Fibroblast of lung (primary cell): ENCODE measurements around the gene IL32. TPM values are rescaled to one million over a fixed set of nuclear protein-coding genes. Genes with fewer than 3 reads are reported as not detected.

ENCODE experiments used
- DNase-seq, 2 donors: peaks; one replicate each; pipeline versions ENCODE4 v3.0.0 to v3.0.0-alpha.2; 2010; ENCODE audit warnings: low read depth in 2 of 2
- H2AFZ ChIP-seq: 2 replicates; pipeline ENCODE4 v1.5.1; 2012; ENCODE audit warnings: low read length, control low read depth, inconsistent platforms
- H3K27ac ChIP-seq: 2 replicates; pipeline ENCODE4 v1.5.1; 2011; ENCODE audit warnings: low read length, control low read depth; ENCODE audit not compliant: insufficient read depth
- H3K27me3 ChIP-seq: 2 replicates; pipeline ENCODE4 v1.5.1; 2011; ENCODE audit warnings: mild to moderate bottlenecking, low read length; ENCODE audit not compliant: control insufficient read depth, insufficient read depth
- H3K36me3 ChIP-seq: 2 replicates; pipeline ENCODE4 v1.5.1; 2011; ENCODE audit warnings: low read length; ENCODE audit not compliant: control insufficient read depth, insufficient read depth
- H3K4me1 ChIP-seq: 2 replicates; pipeline ENCODE4 v1.5.1; 2011; ENCODE audit warnings: low read length; ENCODE audit not compliant: control insufficient read depth, insufficient read depth; ENCODE audit errors: extremely low read depth
- H3K4me2 ChIP-seq: 2 replicates; pipeline ENCODE4 v1.5.1; 2011; ENCODE audit warnings: low read length, control low read depth; ENCODE audit not compliant: insufficient read depth; ENCODE audit errors: extremely low read depth
- H3K4me3 ChIP-seq, 4 experiments: fragments of 200-600 bp in 1 of 4; sonication (generic) in 1 of 4; replicated peaks in 1 of 4; 2 replicates each; pipeline ENCODE4 v1.5.1; 2011 to 2016; ENCODE audit warnings: low read length in 4 of 4, low read depth in 3 of 4, mild to moderate bottlenecking in 3 of 4, control low read depth in 2 of 4, inconsistent platforms in 1 of 4, mixed read lengths in 1 of 4; ENCODE audit not compliant: insufficient read depth in 1 of 4; ENCODE audit errors: control extremely low read depth in 1 of 4
- H3K79me2 ChIP-seq: 2 replicates; pipeline ENCODE4 v1.5.1; 2012; ENCODE audit warnings: mild to moderate bottlenecking, low read length, inconsistent platforms; ENCODE audit not compliant: control insufficient read depth, insufficient read depth
- H3K9ac ChIP-seq: 2 replicates; pipeline ENCODE4 v1.5.1; 2011; ENCODE audit warnings: mild to moderate bottlenecking, low read length, control low read depth; ENCODE audit not compliant: insufficient read depth
- H3K9me3 ChIP-seq: 2 replicates; pipeline ENCODE4 v1.5.1; 2012; ENCODE audit warnings: low read depth, low read length; ENCODE audit not compliant: control insufficient read depth, insufficient read depth
- H4K20me1 ChIP-seq: 2 replicates; pipeline ENCODE4 v1.5.1; 2011; ENCODE audit warnings: low read length; ENCODE audit not compliant: control insufficient read depth, insufficient read depth; ENCODE audit errors: extremely low read depth
- CTCF ChIP-seq, 2 donors: IDR thresholded peaks in 1 of 2; conservative IDR thresholded peaks in 1 of 2; 1 replicate in 1 of 2; 2 replicates in 1 of 2; pipeline ENCODE4 v1.5.1; 2011 to 2012; ENCODE audit warnings: low read length in 2 of 2, control low read depth in 1 of 2, inconsistent platforms in 1 of 2, low read depth in 1 of 2, mild to moderate bottlenecking in 1 of 2
- EZH2 ChIP-seq: IDR thresholded peaks from 2 replicates; pipeline ENCODE4 v1.5.1; 2012; ENCODE audit warnings: low read length, control low read depth, mild to moderate bottlenecking; ENCODE audit errors: missing control alignments
- polyA plus RNA-seq, 2 donors: library from polyadenylated mRNA; depleted of rRNA in 1 of 2; stranded (reverse) in 1 of 2; unstranded in 1 of 2; fragments of >200 nt; gene quantifications; 2 replicates each; pipeline ENCODE4 v1.2.1, GENCODE V29; 2011 to 2012; ENCODE audit warnings: missing spikeins in 1 of 2
- total RNA-seq: library from RNA; depleted of rRNA; stranded (reverse); fragments of >200 nt; gene quantifications from 2 replicates; pipeline ENCODE4 v1.2.1, GENCODE V29; 2014

IL32 gene
- total and polyA plus RNA-seq, 2 donors (not counting 1 experiment from before 2014, with no cell fraction given), result 4.1 to 5.1 TPM

GRCh38 chr16:3030222-3031212 is 34.9 kb upstream of the IL32 start:
- TF ChIP-seq EZH2 (peak; percentile 28), CTCF (conservative IDR thresholded peaks at IDR 0.05 in 1 of 2, IDR thresholded peaks at IDR 0.05 in 1 of 2; ENCODE audit: low read depth in 1 of 2, low read length in 2 of 2) (no peak)
- Histone ChIP-seq H3K27ac (no peak overlapping the region), H2AFZ (no peak overlapping the region), H3K4me3 (no peak overlapping the region), H3K9me3 (no peaks in the 10 kb centered on the region), H4K20me1 (peaks cover 2% of the 10 kb centered on the region), H3K36me3 (peaks cover 16% of the 10 kb centered on the region), H3K27me3 (peaks cover 24% of the 10 kb centered on the region), H3K4me2 (no peak overlapping the region), H3K9ac (no peak overlapping the region), H3K4me1 (no peaks in the 10 kb centered on the region), H3K79me2 (no peaks in the 10 kb centered on the region)
- no peak for DNase-seq

- Histone ChIP-seq H3K4me3 (no peak overlapping the region), H3K4me2 (no peak overlapping the region), H3K27ac (no peak overlapping the region), H3K79me2 (no peaks in the 10 kb centered on the region), H2AFZ (no peak overlapping the region), H3K36me3 (peaks cover 2% of the 10 kb centered on the region), H4K20me1 (peaks cover 2% of the 10 kb centered on the region), H3K9ac (no peak overlapping the region), H3K9me3 (no peaks in the 10 kb centered on the region), H3K27me3 (peaks cover 42% of the 10 kb centered on the region), H3K4me1 (no peaks in the 10 kb centered on the region)
- TF ChIP-seq EZH2 (no peak), CTCF (conservative IDR thresholded peaks at IDR 0.05 in 1 of 2, IDR thresholded peaks at IDR 0.05 in 1 of 2; ENCODE audit: low read depth in 1 of 2, low read length in 2 of 2) (no peak)
- no peak for DNase-seq
Observed at GRCh38 chr16:3032624-3033023, 32.8 kb upstream of the IL32 start.

GRCh38 chr16:3035289-3035971 is 30.0 kb upstream of the IL32 start:
- H2AFZ ChIP-seq, result no peak overlapping the region

More at GRCh38 chr16:3035289-3035971, 30.0 kb upstream of the IL32 start:
- H3K4me1 ChIP-seq, result no peaks in the 10 kb centered on the region
- H3K9ac ChIP-seq, result no peak overlapping the region
- no peaks in the 10 kb centered on the region for H3K79me2 ChIP-seq
- TF ChIP-seq EZH2, result no peak
- TF ChIP-seq CTCF (conservative IDR thresholded peaks at IDR 0.05 in 1 of 2, IDR thresholded peaks at IDR 0.05 in 1 of 2; ENCODE audit: low read depth in 1 of 2, low read length in 2 of 2), result no peak
- no peak overlapping the region for H3K4me2 ChIP-seq
- no peaks in the 10 kb centered on the region for H3K9me3 ChIP-seq
- H3K27me3 ChIP-seq, result peaks cover 51% of the 10 kb centered on the region
- no peaks in the 10 kb centered on the region for H3K36me3 ChIP-seq
- no peak for DNase-seq
- H3K27ac ChIP-seq, result no peak overlapping the region
- H4K20me1 ChIP-seq, result peaks cover 2% of the 10 kb centered on the region
- no peak overlapping the region for H3K4me3 ChIP-seq
